ELF-1 (cell line): ENCODE results near the gene CUL4B.
A peak's percentile ranks its signal among the peaks of the same experiment; 100 is the strongest.

ENCODE experiments used
- DNase-seq: peaks from one replicate; pipeline ENCODE4 v3.0.0-alpha.2; 2016; ENCODE audit warnings: low read depth, low spot score

Gene CUL4B

GRCh38 chrX:120560842-120561633 is at the start of gene CUL4B:
Gene CUL4B, minus strand, starts transcription at chrX:120560962. Its CDS starts 324 bp downstream, at chrX:120560638.
- DNase-seq: peak; percentile 97

GRCh38 chrX:120604361-120604782 is 43.6 kb upstream of the CUL4B start:
- DNase-seq: peak; percentile 27

- DNase-seq: peak; percentile 98
Observed at GRCh38 chrX:120603707-120604360, 43.1 kb upstream of the CUL4B start, which contains the start of gene MCTS1. Gene MCTS1, plus strand, starts transcription at chrX:120604101. Its CDS starts 136 bp downstream, at chrX:120604237.

DNA sequence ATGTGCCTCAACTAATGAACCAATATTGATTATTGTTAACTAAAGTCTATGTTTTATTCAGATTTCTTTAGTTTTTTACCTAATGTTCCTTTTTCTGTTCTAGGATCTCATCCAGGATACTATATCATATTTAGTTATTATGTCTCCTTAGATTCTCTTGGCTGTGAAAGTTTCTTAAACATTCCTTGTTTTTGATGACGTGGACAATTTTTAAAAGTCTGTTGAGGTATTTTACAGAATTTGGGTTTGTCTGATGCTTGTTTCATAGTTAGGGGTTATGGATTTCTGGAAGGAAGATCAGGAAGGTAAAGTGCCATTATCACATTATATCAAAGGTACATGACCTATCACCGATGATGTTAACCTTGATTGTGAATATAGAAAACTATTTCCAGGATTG is 24.9 kb upstream of the CUL4B start:
- no peak for DNase-seq

- DNase-seq: peak; percentile 95
Observed at GRCh38 chrX:120575379-120576114, 14.8 kb upstream of the CUL4B start.

DNA sequence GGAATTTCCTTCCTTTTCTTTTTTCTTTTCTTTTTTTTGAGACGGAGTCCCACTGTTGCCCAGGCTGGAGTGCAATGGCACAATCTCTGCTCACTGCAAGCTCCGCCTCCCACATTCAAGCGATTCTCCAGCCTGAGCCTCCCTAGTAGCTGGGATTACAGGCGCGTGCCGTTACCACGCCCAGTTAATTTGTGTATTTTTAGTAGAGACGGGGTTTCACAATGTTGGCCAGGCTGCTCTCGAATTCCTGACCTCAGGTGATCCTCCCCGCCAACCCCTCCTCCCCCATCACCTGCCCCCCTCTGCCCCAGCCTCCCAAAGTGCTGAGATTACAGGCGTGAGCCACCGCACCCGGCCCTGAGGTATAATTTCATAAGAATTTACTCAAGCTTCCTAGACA is 13.0 kb upstream of the CUL4B start:
- peak; percentile 93 for DNase-seq

GRCh38 chrX:120570011-120570600 is 9.3 kb upstream of the CUL4B start:
- DNase-seq: no peak

DNA sequence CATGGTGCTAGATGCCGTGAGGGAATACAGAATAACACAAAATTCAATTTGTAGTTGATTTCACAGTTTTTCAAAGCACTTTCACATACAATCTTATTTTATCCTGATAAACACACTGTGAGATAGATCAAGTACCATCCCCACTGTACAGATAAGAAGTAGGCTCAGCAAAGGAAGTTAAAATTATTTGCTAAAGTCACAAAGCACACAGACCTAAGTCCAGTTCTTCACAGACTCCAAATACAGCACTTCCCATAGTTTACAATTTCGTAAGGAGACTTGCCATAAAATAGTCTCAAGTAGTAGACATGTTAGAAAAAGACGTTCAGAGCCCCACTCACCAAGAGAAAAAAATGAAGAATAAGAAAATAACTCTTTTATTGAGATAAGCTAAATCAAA is 7.8 kb upstream of the CUL4B start:
- no peak for DNase-seq

DNA sequence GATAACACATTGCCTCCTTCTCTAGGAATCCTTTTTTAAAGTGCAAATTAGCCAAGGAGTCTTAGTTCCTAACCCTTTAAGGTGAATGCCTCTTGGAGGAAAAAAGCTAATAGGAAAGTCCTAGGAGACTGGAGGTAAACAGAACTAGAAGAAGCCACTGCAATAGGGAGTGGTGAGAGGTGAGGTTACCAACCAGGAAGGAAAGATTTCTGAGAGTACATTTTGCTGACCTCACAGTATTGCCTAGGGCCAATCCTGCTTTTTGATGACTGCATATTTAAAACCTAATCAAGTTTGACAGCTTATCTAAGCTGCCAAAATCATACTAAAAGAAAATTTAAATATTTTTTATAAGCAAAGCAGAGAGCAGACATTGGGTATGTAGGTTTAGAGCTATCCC is 7.3 kb upstream of the CUL4B start:
- DNase-seq: no peak

GRCh38 chrX:120566817-120567216 is 6.1 kb upstream of the CUL4B start:
- DNase-seq: no peak

- no peak for DNase-seq
Observed at GRCh38 chrX:120564925-120565324, 4.2 kb upstream of the CUL4B start.

GRCh38 chrX:120562569-120562926 is 1.8 kb upstream of the CUL4B start:
- DNase-seq: peak; percentile 17

GRCh38 chrX:120561634-120562568 is 1.1 kb upstream of the CUL4B start:
- DNase-seq: no peak

DNA sequence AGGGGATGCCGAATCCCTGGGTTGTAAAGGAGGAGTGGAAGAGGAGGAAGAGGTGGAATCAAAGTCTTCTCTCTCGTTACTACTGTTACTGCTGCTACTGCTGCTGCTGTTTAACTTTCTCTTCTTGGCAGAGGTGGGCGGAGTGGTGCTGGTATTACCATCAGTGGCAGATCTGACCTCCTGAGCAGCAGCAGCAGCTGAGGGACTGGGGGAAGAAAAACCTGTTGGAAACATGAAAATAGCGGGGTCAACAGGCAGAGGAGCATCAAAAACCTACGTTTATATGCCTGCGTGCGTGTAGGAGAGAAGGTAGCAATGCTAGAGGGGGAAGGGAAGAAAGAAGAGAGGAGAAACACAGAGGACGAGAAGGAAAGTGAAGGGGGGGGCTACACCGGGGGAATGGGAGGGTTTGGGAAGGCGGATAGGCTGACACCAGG is 339 bp downstream of the CUL4B start:
- DNase-seq: no peak

- no peak for DNase-seq
Observed at GRCh38 chrX:120559804-120560203, 958 bp downstream of the CUL4B start.

DNA sequence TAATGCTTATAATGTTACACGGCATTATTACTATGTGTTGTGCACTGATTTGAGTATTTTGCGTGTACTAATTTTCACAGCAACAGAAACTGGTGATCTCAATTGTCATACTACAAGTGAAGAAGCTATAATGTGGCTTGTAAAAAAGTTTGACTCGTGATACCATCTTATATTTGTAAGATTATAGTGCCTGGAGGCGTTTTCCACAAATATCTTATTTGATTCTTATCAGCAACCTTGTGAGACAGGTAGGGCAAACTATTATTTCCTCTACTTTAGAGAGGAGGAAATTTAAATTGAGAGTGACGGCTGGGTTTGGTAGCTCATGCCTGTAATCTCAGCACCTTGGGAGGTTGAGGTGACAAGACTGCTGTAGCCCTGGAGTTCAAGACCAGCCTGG is 4.5 kb downstream of the CUL4B start:
- DNase-seq: no peak

DNA sequence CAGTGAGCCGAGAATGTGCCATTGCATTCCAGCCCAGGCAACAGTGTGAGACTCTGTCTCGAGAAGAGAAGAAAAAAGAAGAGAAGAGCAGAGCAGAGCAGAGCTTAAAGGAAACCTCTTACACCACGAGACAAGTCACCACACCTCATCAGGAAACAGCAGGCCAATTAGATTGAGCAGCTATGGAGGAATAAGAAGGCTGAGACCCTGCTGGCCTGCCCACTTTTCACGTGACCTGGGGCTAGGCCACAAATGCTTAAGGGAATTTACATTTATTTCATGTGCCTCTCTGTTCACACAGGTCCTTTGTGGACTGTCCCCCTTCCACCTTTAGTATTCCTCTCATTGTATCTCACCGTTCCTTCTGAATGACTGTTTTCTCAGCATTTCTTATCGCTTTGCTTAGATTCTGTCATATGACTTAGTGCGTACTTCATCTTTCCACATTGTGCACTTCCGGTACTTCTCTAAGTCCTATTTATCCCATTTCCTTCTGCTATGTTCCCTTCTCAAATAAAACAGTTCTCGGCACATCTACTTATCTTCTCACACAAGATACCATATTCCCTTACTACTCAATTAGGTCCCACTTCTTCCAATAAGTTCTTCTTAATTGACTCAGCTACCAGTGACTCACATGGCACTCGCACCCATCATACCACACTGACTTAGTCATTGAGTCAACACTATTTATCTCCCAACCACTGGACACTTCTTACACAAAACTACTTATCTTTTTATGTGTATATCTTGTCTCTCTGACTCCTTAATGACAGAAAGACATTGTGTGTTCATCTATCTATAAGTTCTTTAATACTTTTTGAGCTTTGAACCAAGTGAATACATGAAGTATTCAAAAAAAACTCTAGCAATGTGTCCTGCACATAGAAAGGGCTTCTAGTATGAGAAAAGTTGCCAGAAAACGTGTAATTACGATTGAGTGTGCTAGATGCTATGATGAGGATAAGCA is 11.0 kb downstream of the CUL4B start:
- peak; percentile 45 for DNase-seq

DNA sequence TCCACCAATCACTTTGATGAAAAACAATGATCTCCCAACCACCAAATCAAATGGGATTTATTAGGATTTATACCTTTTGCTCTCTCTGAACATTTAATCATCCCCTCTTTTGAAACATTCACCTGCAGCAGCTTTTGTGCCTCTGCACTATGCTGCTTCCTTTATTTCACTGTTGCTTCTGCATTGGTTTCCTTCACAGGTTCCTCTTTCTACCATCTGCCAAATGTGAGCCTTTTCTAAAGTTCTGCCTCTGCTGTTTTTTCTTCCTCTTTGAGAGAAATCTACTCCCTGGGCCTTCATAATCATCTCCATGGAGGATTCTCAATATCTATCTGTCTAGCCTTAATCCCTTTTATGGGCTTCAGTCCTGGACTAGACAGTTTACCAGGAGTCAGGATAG is 24.7 kb downstream of the CUL4B start:
- DNase-seq: no peak

DNA sequence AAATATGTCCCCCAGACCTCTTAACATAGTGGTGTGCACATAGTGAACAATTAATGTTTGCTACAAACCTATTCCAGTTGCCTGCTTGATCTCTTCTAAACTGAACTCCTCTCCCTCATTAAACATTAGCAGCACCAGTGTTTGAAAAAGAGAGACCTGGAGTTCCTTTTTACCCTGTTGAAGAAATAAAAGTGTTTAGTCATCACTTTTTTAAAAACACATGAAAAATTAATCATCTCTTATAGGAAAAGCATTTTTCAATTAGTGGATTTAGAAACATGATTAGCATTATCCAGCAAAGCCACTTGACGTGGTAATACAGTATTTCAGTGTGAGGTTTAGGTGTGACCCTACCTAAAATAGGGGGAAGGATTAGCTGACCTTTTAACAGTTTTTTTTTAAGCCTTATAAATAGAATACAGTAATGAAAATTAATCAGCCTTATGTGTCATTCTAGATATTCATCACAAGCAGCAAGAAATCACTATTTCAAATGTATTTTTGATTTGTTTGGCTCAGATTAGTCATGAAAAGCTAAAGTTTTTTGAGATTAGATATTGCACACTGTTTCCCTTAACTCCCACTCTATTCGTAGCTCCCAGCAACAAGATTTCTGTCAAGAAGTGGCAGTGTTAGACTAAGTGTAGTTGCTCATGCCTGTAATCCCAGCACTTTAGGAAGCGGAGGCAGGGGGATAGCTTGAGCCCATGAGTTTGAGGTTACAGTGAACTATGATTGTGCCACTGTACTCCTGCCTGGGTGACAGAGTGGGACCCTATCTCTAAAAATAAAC is 26.2 kb downstream of the CUL4B start:
- no peak for DNase-seq
